ENCODE measurements around the gene PSMB4. TPM values are rescaled to one million over a fixed set of nuclear protein-coding genes. Genes with fewer than 3 reads are reported as not detected.
"Not testable (repeated sequence)": the region's sequence is repeated elsewhere in the genome, so short reads cannot be mapped to it uniquely, and the experiment has no call there.

PSMB4 gene
- total and polyA plus RNA-seq, 8 donors: 61.9 to 217 (median 102) TPM

- FAIRE-seq (no peak), ATAC-seq (no peak), DNase-seq (no peak)
- TF ChIP-seq, protein P1, sequence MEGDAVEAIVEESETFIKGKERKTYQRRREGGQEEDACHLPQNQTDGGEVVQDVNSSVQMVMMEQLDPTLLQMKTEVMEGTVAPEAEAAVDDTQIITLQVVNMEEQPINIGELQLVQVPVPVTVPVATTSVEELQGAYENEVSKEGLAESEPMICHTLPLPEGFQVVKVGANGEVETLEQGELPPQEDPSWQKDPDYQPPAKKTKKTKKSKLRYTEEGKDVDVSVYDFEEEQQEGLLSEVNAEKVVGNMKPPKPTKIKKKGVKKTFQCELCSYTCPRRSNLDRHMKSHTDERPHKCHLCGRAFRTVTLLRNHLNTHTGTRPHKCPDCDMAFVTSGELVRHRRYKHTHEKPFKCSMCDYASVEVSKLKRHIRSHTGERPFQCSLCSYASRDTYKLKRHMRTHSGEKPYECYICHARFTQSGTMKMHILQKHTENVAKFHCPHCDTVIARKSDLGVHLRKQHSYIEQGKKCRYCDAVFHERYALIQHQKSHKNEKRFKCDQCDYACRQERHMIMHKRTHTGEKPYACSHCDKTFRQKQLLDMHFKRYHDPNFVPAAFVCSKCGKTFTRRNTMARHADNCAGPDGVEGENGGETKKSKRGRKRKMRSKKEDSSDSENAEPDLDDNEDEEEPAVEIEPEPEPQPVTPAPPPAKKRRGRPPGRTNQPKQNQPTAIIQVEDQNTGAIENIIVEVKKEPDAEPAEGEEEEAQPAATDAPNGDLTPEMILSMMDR (IDR thresholded peaks at IDR 0.05): no peak
- intact Hi-C loops (cut with DNase I): no loop called here
- Histone ChIP-seq H3K27ac (no peak overlapping the region), H3K36me3 (no peaks in the 10 kb centered on the region), H3K4me1 (no peaks in the 10 kb centered on the region), H3K27me3 (no peaks in the 10 kb centered on the region), H3K9me3 (no peaks in the 10 kb centered on the region), H3K4me3 (no peak overlapping the region)
- 79 to 88% methylated on average over 2 of the region's 2 CpGs for WGBS, 2 donors
Measured at GRCh38 chr1:151386002-151386401, 13.4 kb upstream of the PSMB4 start.

GRCh38 chr1:151390221-151391078 lies 8.9 kb upstream of the PSMB4 start:
- DNase-seq; H3K27ac ChIP-seq; intact Hi-C loops (cut with DNase I); ATAC-seq; H3K36me3 ChIP-seq; FAIRE-seq; H3K9me3 ChIP-seq; H3K27me3 ChIP-seq; H3K4me1 ChIP-seq; H3K4me3 ChIP-seq: not testable (repeated sequence)
- WGBS, 2 donors: 88 to 94% methylated on average over 19 to 22 of the region's 22 CpGs

- 63 to 69% methylated on average over 3 of the region's 3 CpGs for WGBS, 2 donors
- ATAC-seq: no peak
- no peak overlapping the region for H3K27ac ChIP-seq
Measured at GRCh38 chr1:151391079-151391563, 8.3 kb upstream of the PSMB4 start.

GRCh38 chr1:151393583-151393982 lies 5.8 kb upstream of the PSMB4 start:
- Histone ChIP-seq H3K4me3 (no peak overlapping the region), H3K27me3 (no peaks in the 10 kb centered on the region), H3K27ac (no peak overlapping the region), H3K9me3 (no peaks in the 10 kb centered on the region), H3K36me3 (no peaks in the 10 kb centered on the region), H3K4me1 (no peaks in the 10 kb centered on the region)
- DNase-seq: no peak
- TF ChIP-seq, protein P1 (IDR thresholded peaks at IDR 0.05): no peak
- ATAC-seq: no peak
- no peak for FAIRE-seq
- intact Hi-C loops (cut with DNase I): no loop called here

More at GRCh38 chr1:151391079-151391563, 8.3 kb upstream of the PSMB4 start:
- FAIRE-seq (no peak), DNase-seq (no peak)
- Histone ChIP-seq H3K27me3 (no peaks in the 10 kb centered on the region), H3K4me3 (no peak overlapping the region), H3K36me3 (no peaks in the 10 kb centered on the region), H3K9me3 (no peaks in the 10 kb centered on the region), H3K4me1 (no peaks in the 10 kb centered on the region)
- intact Hi-C loops (cut with DNase I): no loop called here
- TF ChIP-seq, protein P1 (IDR thresholded peaks at IDR 0.05): no peak

- ATAC-seq; DNase-seq; intact Hi-C loops (cut with DNase I); H3K27ac ChIP-seq; H3K27me3 ChIP-seq; FAIRE-seq; H3K36me3 ChIP-seq; H3K4me1 ChIP-seq; H3K4me3 ChIP-seq; H3K9me3 ChIP-seq: not testable (repeated sequence)
- 61 to 66% methylated on average over 5 of the region's 5 CpGs for WGBS, 2 donors
Measured at GRCh38 chr1:151396265-151396664, 3.1 kb upstream of the PSMB4 start.
